NT2/D1 (cell line): Measurements from ENCODE around the gene CATSPERD.

Experiments used
- DNase-seq: peaks from one replicate; pipeline ENCODE4 v3.0.0-alpha.2; 2011; ENCODE audit warnings: low read depth, low spot score
- H3K27me3 ChIP-seq: 2 replicates; pipeline ENCODE4 v1.6.0; 2011; ENCODE audit warnings: mild to moderate bottlenecking; ENCODE audit not compliant: insufficient read length, insufficient read depth
- H3K36me3 ChIP-seq: 2 replicates; pipeline ENCODE4 v1.6.1; 2011; ENCODE audit warnings: mild to moderate bottlenecking, low read length, mixed read lengths; ENCODE audit not compliant: insufficient read depth, insufficient read length
- H3K4me1 ChIP-seq: 2 replicates; pipeline ENCODE4 v1.5.1; 2011; ENCODE audit not compliant: insufficient read depth, insufficient read length
- H3K4me3 ChIP-seq: 2 replicates; pipeline ENCODE4 v1.5.1; 2011; ENCODE audit warnings: low read depth; ENCODE audit not compliant: insufficient read length
- H3K9ac ChIP-seq: 2 replicates; pipeline ENCODE4 v1.6.0; 2011; ENCODE audit warnings: low read depth; ENCODE audit not compliant: insufficient read length
- H3K9me3 ChIP-seq: 2 replicates; pipeline ENCODE4 v1.5.1; 2011; ENCODE audit warnings: mild to moderate bottlenecking, low read length; ENCODE audit not compliant: insufficient read depth
- SUZ12 ChIP-seq: IDR thresholded peaks from 2 replicates; pipeline ENCODE4 v1.6.1; 2011; ENCODE audit not compliant: insufficient read length, insufficient read depth; ENCODE audit errors: extremely low read depth
- YY1 ChIP-seq: IDR thresholded peaks from 2 replicates; pipeline ENCODE4 v1.6.1; 2011; ENCODE audit not compliant: insufficient read length, insufficient read depth
- ZNF274 ChIP-seq: IDR thresholded peaks from 2 replicates; pipeline ENCODE4 v1.6.1; 2011; ENCODE audit warnings: mild to moderate bottlenecking, low read depth, low read length

CATSPERD gene

GRCh38 chr19:5792224-5792623, 71.8 kb downstream of the CATSPERD start:
- no peaks in the 10 kb centered on the region for H3K9me3 ChIP-seq
- peaks cover 28% of the 10 kb centered on the region for H3K36me3 ChIP-seq
- peaks cover 5% of the 10 kb centered on the region for H3K4me1 ChIP-seq
- no peak overlapping the region for H3K9ac ChIP-seq
- H3K27me3 ChIP-seq, result no peaks in the 10 kb centered on the region
- H3K4me3 ChIP-seq, result no peak overlapping the region
- TF ChIP-seq YY1 (no peak), ZNF274 (no peak), SUZ12 (no peak)
- DNase-seq, result no peak

GRCh38 chr19:5793188-5793587, 72.8 kb downstream of the CATSPERD start:
- no peaks in the 10 kb centered on the region for H3K9me3 ChIP-seq
- H3K4me1 ChIP-seq, result peaks cover 6% of the 10 kb centered on the region
- no peak overlapping the region for H3K4me3 ChIP-seq
- no peak overlapping the region for H3K9ac ChIP-seq
- peaks cover 3% of the 10 kb centered on the region for H3K27me3 ChIP-seq
- TF ChIP-seq ZNF274 (no peak), YY1 (no peak), SUZ12 (no peak)
- H3K36me3 ChIP-seq, result peaks cover 19% of the 10 kb centered on the region
- no peak for DNase-seq

GRCh38 chr19:5795382-5795919, 75.0 kb downstream of the CATSPERD start:
- Histone ChIP-seq H3K27me3 (peaks cover 3% of the 10 kb centered on the region), H3K9ac (no peak overlapping the region), H3K4me1 (peaks cover 7% of the 10 kb centered on the region), H3K4me3 (no peak overlapping the region), H3K36me3 (no peaks in the 10 kb centered on the region), H3K9me3 (no peaks in the 10 kb centered on the region)
- no peak for DNase-seq
- TF ChIP-seq ZNF274 (no peak), SUZ12 (no peak), YY1 (no peak)

DNA sequence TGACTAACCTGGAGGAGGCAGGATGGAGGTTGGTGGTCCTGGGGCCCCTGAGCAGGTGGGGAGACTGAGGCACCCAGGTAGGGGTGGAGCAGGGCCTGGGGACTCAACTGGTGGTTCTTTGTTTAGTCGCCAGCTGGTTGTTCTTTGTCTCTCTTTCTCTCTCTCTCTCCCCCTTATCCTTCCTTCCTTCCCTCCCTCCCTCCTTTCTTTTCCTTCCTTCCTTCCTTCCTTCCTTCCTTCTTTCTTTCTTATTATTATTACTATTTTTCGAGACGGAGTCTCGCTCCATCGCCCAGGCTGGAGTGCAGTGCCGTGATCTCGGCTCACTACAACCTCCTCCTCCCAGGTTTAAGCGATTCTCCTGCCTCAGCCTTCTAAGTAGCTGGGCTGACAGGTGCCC, 77.8 kb downstream of the CATSPERD start:
- no peak for TF ChIP-seq SUZ12
- TF ChIP-seq YY1, result no peak
- no peak for TF ChIP-seq ZNF274
- Histone ChIP-seq H3K36me3 (no peaks in the 10 kb centered on the region), H3K9ac (peak overlapping the region; percentile 26), H3K4me1 (peaks cover 12% of the 10 kb centered on the region), H3K9me3 (no peaks in the 10 kb centered on the region), H3K4me3 (no peak overlapping the region), H3K27me3 (peaks cover 5% of the 10 kb centered on the region)
- no peak for DNase-seq

GRCh38 chr19:5799247-5800241, 79.1 kb downstream of the CATSPERD start:
- Histone ChIP-seq H3K4me1 (peaks cover 19% of the 10 kb centered on the region), H3K27me3 (peaks cover 10% of the 10 kb centered on the region), H3K4me3 (no peak overlapping the region), H3K36me3 (no peaks in the 10 kb centered on the region), H3K9ac (peak overlapping the region; percentile 44), H3K9me3 (no peaks in the 10 kb centered on the region)
- no peak for DNase-seq
- TF ChIP-seq SUZ12 (no peak), YY1 (no peak), ZNF274 (no peak)

DNA sequence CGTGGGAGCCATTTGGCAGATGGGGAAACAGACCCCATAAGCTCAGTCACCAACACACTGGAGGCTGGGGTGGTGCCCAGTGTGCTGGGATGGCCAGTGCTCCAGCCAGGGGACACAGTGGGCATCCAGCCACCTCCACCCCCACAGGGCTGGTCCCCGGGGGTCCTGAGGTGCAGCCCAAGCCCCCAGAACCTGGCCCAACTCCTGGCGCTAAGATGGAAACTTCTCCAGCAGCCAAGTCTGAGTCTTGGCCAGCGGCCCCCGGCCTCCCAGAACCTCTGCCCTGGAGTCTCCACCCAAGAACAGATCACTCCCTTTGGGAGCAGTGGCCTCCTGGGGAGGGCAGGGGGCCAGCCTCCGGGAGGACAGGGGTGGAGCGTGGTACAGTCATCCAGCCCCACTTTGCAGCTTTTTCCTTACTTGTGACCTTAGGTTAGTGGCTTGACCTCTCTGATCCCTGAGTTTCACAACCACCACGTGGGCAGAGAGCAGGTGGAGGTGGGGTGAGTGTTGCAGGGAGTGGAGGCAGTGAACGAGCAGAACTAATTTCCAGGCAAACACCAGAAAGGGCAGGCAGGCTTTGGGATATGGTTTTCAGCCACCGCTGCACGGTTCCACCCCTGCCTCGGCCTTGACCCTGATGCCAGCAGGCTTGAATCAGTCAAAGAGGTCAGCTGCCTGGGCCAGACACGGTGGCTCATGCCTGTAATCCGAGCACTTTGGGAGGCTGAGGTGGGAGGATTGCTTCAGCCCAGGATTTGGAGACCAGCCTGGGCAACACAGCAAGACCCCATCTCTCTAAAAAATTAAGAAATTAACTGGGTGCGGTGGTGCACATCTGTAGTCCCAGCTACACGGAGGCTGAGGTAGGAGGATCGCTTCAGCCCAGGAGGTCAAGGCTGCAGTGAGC, 80.2 kb downstream of the CATSPERD start:
- H3K4me1 ChIP-seq, result peaks cover 19% of the 10 kb centered on the region

More for the DNA sequence above, 80.2 kb downstream of the CATSPERD start:
- peaks cover 14% of the 10 kb centered on the region for H3K27me3 ChIP-seq
- no peak for TF ChIP-seq YY1
- no peaks in the 10 kb centered on the region for H3K36me3 ChIP-seq
- no peaks in the 10 kb centered on the region for H3K9me3 ChIP-seq
- no peak for DNase-seq
- H3K9ac ChIP-seq, result peak overlapping the region; percentile 44
- no peak overlapping the region for H3K4me3 ChIP-seq
